WERI-Rb-1 (cell line): Measurements from ENCODE around the gene TMA7B.

Source experiments
- DNase-seq: peaks from one replicate; pipeline ENCODE4 v3.0.0-alpha.2; 2020
- H3K27ac ChIP-seq: fragments of 250-450 bp; sonication (Bioruptor Pico); 2 replicates; pipeline ENCODE4 v1.5.1; 2020; ENCODE audit warnings: mild to moderate bottlenecking, moderate library complexity
- H3K27me3 ChIP-seq: fragments of 250-450 bp; sonication (Bioruptor Pico); 2 replicates; pipeline ENCODE4 v1.5.1; 2021; ENCODE audit warnings: mild to moderate bottlenecking, low read depth, moderate library complexity; ENCODE audit not compliant: insufficient read depth, severe bottlenecking
- H3K36me3 ChIP-seq: fragments of 250-450 bp; sonication (Bioruptor Pico); 2 replicates; pipeline ENCODE4 v1.5.1; 2020; ENCODE audit warnings: mild to moderate bottlenecking, moderate library complexity
- H3K4me3 ChIP-seq: 2 replicates; pipeline ENCODE4 v1.5.1; 2011; ENCODE audit warnings: low read depth, mild to moderate bottlenecking, control low read depth, low read length
- H3K9me3 ChIP-seq: fragments of 250-450 bp; sonication (Bioruptor Pico); 2 replicates; pipeline ENCODE4 v1.5.1; 2021; ENCODE audit warnings: mild to moderate bottlenecking, moderate library complexity; ENCODE audit not compliant: severe bottlenecking
- CTCF ChIP-seq: IDR thresholded peaks from 2 replicates; pipeline ENCODE4 v1.5.1; 2011; ENCODE audit warnings: low read depth, mild to moderate bottlenecking, control low read depth, inconsistent platforms, low read length

Gene TMA7B

GRCh38 chr22:39999144-39999757 is 39.1 kb downstream of the TMA7B start:
- Histone ChIP-seq H3K27ac (peak overlapping the region; percentile 95), H3K4me3 (no peak overlapping the region)
- peak; percentile 69 for DNase-seq

GRCh38 chr22:40000171-40000570 is 40.0 kb downstream of the TMA7B start:
- no peak overlapping the region; the same call in 1 of the 2 replicates for H3K27ac ChIP-seq
- H3K27me3 ChIP-seq, result no peaks in the 10 kb centered on the region
- H3K4me3 ChIP-seq, result no peak overlapping the region
- H3K36me3 ChIP-seq, result no peaks in the 10 kb centered on the region
- TF ChIP-seq CTCF, result no peak
- DNase-seq, result no peak
- H3K9me3 ChIP-seq, result no peaks in the 10 kb centered on the region

More at GRCh38 chr22:39999144-39999757, 39.1 kb downstream of the TMA7B start:
- TF ChIP-seq CTCF, result 0 out of 2 replicates have a peak, but pooled peaks have one; percentile 11
- H3K27me3 ChIP-seq, result no peaks in the 10 kb centered on the region
- no peaks in the 10 kb centered on the region for H3K36me3 ChIP-seq
- no peaks in the 10 kb centered on the region for H3K9me3 ChIP-seq

- no peak overlapping the region for H3K4me3 ChIP-seq
- H3K27ac ChIP-seq, result peak overlapping the region; percentile 63
- no peaks in the 10 kb centered on the region for H3K27me3 ChIP-seq
- H3K9me3 ChIP-seq, result no peaks in the 10 kb centered on the region
- H3K36me3 ChIP-seq, result no peaks in the 10 kb centered on the region
- no peak for DNase-seq
- TF ChIP-seq CTCF, result no peak
Measured at GRCh38 chr22:40001106-40001505, 40.9 kb downstream of the TMA7B start.

DNA sequence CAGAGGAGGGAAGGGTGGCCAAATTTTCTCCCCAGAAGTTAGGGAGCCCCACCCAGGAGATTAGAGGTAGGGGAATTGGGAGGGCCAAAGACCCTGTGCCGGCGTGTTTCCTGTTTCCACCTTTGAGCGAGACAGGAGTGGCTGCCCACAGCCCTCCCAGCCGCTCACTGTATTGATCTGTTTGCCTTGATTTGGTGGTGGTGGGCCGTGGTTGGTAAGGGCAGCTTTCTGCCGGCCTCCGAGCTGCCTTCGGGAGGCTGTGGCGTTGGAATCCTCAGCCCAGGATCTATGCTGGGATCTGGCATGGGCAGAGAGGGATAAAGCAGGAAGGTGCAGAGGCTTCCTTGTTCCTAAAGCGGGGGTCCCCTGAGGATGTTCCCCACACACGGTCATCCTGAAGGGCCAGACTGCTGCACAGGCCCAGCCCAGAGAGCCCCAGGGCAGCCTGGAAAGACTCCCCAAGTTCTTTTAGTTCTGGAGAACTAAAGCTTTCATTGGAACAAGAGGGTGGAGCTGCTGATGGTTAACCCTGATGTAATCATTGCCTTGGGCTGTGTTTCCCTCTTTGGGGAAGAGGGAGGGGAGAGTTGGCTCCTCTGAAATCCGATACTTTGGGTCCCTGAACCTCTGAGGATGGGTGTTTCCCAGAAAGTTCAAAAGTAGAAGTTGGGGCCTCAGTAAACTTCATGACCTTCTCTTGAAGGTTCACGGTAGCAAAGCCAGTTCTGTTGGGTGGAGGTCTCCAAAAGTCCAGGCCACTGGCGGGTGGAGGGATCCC is 41.8 kb downstream of the TMA7B start:
- DNase-seq, result no peak
- TF ChIP-seq CTCF, result no peak
- Histone ChIP-seq H3K4me3 (no peak overlapping the region), H3K27me3 (no peaks in the 10 kb centered on the region), H3K9me3 (no peaks in the 10 kb centered on the region), H3K36me3 (no peaks in the 10 kb centered on the region), H3K27ac (peak overlapping the region; percentile 17; the same call in 1 of the 2 replicates)

- Histone ChIP-seq H3K27ac (peak overlapping the region; percentile 53), H3K27me3 (no peaks in the 10 kb centered on the region), H3K4me3 (no peak overlapping the region), H3K9me3 (no peaks in the 10 kb centered on the region), H3K36me3 (no peaks in the 10 kb centered on the region)
- TF ChIP-seq CTCF, result no peak
- DNase-seq, result peak; percentile 71
Measured at GRCh38 chr22:40002935-40003715, 42.9 kb downstream of the TMA7B start.
